Putamen (tissue), 1 donor: Measurements from ENCODE around the gene LRRD1.
"Not testable (repeated sequence)": the region's sequence is repeated elsewhere in the genome, so short reads cannot be mapped to it uniquely, and the experiment has no call there.

ENCODE experiments used
- DNase-seq: peaks from one replicate; pipeline ENCODE4 v3.0.0-alpha.2; 2016; ENCODE audit warnings: low spot score

Gene LRRD1

GRCh38 chr7:92141161-92141560 is 37.8 kb downstream of the LRRD1 start:
- DNase-seq, result no peak

- no peak for DNase-seq
Measured at GRCh38 chr7:92137557-92137956, 41.4 kb downstream of the LRRD1 start.

GRCh38 chr7:92135052-92135889 is 43.7 kb downstream of the LRRD1 start:
- peak; percentile 47 for DNase-seq

DNA sequence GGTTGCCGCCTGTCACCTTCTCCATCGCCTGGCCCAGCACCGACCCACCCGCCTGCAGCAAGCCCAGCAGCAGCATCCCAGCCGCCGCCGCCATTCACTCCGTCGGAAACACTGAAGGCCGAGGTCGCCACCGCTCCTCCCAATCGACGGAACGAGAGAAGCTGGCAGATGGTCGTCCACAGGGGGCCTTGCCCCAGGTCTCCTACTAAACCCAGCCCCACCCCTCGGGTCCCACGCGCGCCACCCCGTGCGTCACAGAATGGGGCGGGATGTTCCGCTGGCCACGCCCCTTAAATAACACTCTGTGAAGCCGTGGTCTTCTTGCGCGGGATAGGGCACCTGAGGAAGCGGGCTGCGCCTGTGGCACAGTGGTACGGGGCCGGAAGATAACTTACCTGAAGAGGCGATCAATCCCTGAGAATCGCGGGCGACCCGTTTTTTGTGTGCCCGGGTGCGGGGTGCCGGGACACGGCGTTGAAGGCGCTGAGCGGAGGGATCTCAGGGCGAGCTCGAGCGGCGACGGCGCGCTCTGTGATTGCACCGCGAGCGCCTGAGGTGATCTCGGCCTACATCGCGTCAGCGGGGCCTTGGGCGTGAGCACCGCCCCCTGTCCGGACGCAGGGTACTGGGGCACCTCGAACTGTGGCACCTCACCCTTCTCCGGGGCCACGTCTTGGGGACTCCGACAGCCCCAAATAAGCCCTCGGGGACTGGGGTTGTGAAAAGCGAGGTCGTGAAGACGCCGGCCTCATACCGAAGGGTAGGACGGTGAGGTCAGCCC is 44.5 kb downstream of the LRRD1 start, which contains the start of gene CYP51A1:
CYP51A1 (minus strand) TSS at position 207 of the 781 bp plus-strand sequence; CDS start at position 94, 113 bp downstream.
- DNase-seq, result peak; percentile 91

DNA sequence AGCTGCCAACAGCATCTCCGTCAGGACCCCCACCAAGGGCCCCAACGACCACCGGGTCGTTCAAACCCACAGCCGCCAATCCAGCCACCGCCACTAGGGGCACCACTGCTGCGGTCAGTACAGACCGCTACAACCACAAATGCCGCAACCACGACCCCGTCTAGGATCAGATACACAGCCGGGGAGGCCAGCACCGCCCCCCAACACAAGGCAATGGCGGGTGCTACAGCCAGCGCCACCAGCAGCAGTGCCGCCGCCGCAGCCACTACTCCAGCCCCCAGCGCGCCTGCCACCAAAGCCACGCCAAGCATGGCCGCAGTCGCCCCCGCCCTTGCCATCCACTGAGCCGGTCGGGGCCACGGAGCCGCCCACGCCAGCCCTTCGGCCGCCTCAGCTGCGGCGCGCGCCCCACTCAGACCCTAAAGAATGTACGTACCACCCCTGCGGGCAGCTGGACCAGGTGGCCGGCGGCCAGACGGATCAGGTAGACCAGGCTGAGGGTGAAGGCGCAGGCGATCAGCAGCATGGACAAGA is 45.1 kb downstream of the LRRD1 start:
- peak; percentile 48 for DNase-seq

DNA sequence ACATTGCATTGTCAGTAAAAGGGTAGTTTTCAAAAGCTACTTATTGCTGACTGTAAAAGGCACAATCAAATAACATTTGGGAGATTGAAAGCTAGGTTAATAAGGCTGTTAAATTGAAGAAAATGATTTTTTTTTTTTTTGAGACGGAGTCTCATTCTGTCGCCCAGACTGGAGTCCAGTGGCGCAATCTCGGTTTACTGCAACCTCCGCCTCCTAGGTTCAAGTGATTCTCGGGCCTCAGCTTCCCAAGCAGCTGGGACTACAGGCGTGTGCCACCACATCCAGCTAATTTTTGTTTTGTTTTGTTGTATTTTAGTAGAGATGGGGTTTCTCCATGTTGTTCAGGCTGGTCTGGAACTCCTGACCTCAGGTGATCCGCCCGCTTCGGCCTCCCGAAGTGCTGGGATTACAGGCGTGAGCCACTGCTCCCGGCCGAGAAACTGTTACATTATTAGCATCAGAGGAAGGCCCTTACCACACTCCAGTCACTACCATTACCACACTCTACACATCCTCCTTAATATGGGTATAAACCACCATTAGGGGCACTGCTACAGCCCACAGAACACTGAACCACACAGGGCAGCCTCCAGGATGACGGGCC is 45.7 kb downstream of the LRRD1 start:
- DNase-seq, result no peak

- no peak for DNase-seq
Measured at GRCh38 chr7:92131764-92132330, 47.1 kb downstream of the LRRD1 start.

GRCh38 chr7:92131093-92131492 is 47.8 kb downstream of the LRRD1 start:
- DNase-seq, result no peak

- no peak for DNase-seq
Measured at GRCh38 chr7:92121681-92122080, 57.3 kb downstream of the LRRD1 start.

- no peak for DNase-seq
Measured at GRCh38 chr7:92119213-92119759, 59.7 kb downstream of the LRRD1 start.

DNA sequence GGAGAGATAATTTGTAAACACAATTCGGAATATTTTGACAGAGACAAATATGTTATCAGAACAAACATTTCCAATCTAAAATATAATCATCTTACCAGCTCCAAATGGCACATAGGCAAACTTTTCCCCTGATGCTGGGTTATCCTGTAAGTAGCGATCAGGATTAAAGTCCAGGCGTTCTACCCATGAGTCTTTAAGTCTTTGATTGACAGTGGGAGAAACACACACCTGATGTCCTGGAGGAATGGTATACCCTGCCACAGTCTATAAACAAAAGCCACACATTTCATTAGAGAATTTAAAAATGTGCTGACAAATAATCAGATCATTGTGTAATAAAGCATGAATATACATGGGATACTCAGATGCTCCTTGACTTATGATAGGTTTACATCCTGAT is 62.0 kb downstream of the LRRD1 start:
- DNase-seq, result no peak

GRCh38 chr7:92115821-92116220 is 63.1 kb downstream of the LRRD1 start:
- DNase-seq, result no peak

GRCh38 chr7:92110857-92111256 is 68.1 kb downstream of the LRRD1 start:
- DNase-seq, result no peak

DNA sequence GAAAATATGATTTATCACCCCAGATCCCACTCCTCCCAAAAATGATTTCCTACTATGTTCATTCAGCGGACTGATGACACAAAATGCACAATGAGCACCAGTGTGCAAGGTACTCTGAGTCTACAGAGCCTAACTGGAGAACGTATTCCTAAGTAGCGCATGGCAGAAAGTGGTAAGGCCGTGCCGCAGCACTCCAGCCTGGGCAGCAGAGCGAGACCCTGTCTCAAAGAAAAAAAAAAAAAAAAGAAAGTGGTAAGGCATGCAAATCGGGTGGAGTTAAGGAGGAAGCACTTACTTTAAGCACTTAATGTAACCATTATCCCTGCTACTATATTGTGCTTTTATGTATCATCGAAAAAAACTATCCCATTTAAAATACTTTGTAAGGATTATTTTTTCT is 70.1 kb downstream of the LRRD1 start:
- DNase-seq, result no peak

DNA sequence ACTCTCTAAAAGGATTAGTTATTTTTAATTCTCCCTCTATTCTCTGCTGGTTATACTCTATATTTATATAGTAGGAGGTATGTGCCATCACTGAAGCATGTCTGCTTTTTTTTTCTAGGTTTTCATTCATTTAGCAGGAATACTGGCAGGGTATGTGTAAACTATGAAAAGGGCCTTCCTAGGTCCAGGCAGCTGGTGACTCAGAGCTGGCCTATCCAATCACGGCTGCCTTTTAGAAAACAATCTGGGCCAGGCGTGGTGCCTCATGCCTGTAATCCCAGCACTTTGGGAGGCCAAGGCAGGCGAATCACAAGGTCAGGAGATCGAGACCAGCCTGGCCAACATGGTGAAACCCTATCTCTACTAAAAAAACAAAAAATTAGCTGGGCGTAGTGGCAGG is 76.1 kb downstream of the LRRD1 start:
- not testable (repeated sequence) for DNase-seq

- no peak for DNase-seq
Measured at GRCh38 chr7:92100534-92100933, 78.4 kb downstream of the LRRD1 start.

DNA sequence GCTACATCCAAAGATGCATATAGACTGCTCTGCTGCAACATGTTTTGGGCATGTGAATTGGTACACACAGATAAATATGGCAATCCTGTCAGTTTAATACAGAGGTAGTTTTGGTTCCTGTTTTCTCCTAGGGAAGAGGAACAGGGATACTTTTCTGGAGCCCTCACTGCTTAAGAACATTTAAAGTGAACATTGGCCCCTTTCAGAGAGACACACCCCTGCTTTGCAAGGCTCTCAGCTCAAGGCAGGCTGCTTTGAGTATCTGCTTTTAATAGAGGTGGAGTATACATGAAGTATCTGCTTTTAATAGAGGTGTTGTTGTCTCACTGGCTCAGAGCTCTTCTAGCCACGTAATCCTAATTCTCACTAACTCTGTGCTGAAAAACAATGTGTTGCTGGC is 83.6 kb downstream of the LRRD1 start:
- DNase-seq, result no peak
